Astrocyte of the cerebellum (primary cell): Measurements from ENCODE around the gene TMEM253.

Source experiments
- DNase-seq: peaks from one replicate; pipeline ENCODE4 v3.0.0-alpha.2; 2011; ENCODE audit warnings: low read depth
- H3K4me3 ChIP-seq: 2 replicates; pipeline ENCODE4 v1.5.1; 2011; ENCODE audit warnings: mild to moderate bottlenecking, low read depth, low read length, moderate library complexity
- in situ Hi-C: cut with HindIII; loops from 2 replicates; pipeline ENCODE4 v1.10.0; 2017; ENCODE audit warnings: low sequenced_read_pairs
- TF ChIP-seq, protein P1 (sequence below): IDR thresholded peaks from 2 replicates; pipeline ENCODE4 v1.5.1; 2012; ENCODE audit warnings: low read length, low read depth, moderate library complexity, mild to moderate bottlenecking; ENCODE audit errors: missing control alignments

The TMEM253 gene

DNA sequence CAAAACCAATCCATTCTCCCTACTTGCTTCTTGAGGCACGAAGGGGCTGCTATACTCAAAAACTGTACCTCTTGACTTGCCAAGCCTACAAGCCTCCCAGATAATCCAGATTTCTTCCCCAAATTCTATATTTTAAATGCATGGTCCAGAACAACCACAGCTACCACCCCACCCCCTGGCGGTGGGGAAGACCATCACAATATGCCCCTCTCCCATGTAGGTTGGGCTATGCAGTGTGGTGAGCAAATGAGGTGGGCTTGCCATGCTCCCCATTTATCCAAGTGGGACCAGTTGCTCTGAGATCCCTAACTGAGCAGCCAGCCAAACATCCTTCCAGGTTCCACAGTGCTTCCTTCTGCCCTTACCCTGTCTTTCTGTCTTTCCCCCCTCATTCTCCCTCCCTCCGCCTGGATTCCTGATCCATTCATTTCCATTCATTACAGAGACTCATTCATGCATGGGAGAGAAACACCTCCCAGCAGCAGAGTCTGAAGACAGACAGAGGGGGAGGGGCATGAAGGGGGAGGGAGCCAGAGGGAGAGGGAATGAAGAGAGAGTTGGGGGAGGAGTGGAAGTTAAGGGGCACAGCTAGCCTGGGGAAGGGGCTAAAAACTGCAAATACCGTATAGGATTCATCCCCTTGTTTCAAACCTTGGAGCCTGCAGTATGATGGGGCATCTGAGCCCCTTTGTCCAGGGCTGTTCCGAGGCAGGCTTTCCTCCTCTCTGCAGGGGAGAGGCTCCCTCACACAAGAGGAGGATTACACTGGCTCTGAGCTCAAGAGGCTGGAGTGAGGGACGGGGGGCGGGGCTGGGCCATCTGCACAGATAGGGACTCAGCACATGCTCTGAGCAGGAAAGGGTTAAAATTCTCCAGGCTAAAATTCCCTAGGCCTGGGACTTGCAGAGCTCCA, 6.8 kb upstream of the TMEM253 start:
- in situ Hi-C loops: no loop called here
- H3K4me3 ChIP-seq: no peak overlapping the region
- TF ChIP-seq, protein P1, sequence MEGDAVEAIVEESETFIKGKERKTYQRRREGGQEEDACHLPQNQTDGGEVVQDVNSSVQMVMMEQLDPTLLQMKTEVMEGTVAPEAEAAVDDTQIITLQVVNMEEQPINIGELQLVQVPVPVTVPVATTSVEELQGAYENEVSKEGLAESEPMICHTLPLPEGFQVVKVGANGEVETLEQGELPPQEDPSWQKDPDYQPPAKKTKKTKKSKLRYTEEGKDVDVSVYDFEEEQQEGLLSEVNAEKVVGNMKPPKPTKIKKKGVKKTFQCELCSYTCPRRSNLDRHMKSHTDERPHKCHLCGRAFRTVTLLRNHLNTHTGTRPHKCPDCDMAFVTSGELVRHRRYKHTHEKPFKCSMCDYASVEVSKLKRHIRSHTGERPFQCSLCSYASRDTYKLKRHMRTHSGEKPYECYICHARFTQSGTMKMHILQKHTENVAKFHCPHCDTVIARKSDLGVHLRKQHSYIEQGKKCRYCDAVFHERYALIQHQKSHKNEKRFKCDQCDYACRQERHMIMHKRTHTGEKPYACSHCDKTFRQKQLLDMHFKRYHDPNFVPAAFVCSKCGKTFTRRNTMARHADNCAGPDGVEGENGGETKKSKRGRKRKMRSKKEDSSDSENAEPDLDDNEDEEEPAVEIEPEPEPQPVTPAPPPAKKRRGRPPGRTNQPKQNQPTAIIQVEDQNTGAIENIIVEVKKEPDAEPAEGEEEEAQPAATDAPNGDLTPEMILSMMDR: peak; percentile 50
- no peak for DNase-seq

DNA sequence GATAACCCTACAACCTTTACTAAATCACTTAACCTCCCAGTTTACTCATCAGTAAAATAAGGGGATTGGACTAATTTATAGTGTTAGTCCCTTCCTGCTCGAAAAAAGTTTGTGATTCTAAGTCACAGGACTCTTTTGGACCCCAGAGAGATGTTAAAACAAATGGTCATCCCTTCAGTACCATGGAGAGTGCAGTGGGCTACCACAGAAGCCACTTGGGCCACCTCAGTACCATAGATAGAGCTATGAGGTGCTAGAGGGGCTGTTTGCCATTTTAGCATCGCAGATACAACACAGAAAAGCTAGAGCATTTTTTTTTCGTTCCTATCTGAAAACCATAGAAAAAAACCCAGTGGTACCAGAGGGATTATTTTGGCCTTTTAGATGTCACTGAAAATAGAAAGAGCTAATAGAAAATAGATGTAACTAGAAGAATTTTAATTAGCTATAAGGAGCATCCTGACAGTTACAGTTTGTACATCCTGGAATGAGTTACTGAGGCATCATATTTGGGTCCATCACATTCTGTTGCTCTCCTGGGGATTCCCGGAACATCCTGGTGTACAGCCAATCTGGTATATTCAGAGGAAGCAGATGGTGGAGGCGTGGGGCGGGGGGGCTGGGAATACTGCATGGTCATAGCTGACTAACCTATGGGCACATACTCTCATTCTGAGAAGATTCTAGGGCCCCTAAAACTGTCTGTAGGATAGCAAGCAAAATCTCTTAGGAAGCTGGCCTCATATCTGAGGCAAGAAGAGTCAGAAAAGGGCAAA, 5.2 kb upstream of the TMEM253 start:
- no peak overlapping the region for H3K4me3 ChIP-seq
- TF ChIP-seq, protein P1: no peak
- no peak for DNase-seq
- in situ Hi-C loops: no loop called here

DNA sequence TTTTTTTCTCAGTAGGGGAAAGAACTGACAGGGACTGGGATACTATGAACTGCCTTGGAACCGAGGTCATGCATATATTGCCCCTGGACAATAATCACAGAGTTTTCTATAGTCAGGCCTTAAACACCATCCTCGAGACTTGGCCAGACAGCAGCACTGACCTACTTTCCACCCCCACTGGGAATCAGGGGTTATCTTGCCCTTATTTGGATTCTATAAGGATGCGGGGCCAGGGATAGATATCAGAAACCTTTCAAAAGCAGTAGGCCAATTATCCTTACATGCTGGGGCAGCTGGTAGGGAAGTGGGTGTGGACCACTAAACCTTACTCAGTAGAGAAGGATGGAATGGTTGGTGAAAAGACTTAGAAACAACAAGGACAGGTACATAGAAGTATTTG, 4.4 kb upstream of the TMEM253 start:
- in situ Hi-C loops: no loop called here
- TF ChIP-seq, protein P1: no peak
- no peak overlapping the region for H3K4me3 ChIP-seq
- DNase-seq: no peak

DNA sequence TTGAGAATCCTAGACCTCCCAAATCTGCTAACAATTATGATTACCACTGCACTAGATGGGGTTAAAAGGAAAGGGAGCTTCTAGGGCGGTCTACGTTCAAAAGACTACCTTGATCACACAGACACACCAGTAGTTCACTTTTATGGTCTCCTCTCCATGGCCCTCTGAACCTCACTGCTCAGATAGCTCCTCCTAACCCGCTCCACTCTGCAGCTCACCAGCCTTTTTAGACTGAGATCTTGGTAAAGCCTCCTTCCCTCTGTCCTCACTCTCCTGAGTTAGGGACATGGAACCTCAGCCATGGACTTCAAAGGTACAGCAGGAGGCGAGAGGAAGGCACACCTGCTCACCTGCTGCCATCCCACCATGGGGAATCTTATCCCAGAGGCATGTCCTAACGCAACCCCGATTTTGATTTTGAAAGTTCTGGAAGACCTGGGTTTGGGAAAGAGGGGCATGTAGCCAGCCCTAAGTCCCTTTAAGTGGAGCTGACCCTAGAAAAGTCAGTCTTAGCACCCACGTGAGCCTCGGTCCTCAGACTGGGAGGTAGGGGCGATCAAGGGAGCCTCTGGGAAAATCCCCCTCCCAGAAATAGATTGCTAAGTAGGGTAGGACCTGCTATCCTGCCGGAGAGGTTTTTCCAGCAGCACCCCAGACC, 3.8 kb upstream of the TMEM253 start:
- in situ Hi-C loops: no loop called here
- TF ChIP-seq, protein P1: no peak
- DNase-seq: no peak
- H3K4me3 ChIP-seq: peak overlapping the region; percentile 15

DNA sequence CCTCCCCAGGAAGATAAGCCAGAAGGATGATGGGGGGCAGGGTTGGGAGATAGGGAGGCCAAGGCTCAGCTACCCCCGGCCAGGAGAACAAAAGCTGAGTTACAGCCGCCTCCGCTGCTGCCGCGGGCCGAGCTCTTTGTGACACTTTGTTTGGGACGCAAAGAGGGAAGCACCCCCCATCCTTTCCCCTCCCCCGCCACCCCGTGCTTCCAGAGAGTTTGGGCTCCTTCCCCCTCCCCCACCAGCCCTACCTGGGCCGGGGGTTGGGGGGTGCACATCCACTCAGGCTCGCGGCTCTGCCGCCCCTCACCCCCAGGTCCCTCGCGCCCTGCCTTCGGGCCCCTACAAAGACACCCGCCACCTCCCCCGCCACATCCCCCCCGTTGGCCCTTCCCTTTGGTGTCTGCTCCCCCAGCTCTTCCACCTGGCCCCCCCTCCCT, 3.2 kb upstream of the TMEM253 start:
- DNase-seq: no peak
- TF ChIP-seq, protein P1: no peak
- in situ Hi-C loops: no loop called here
- peak overlapping the region; percentile 15 for H3K4me3 ChIP-seq
